HL-60 (cell line): ENCODE results near the gene MTCL3.

ENCODE experiments used
- DNase-seq, 2 experiments: peaks; one replicate each; pipeline ENCODE4 v3.0.0-alpha.2; 2010 to 2020; ENCODE audit warnings: low read depth in 1 of 2, low spot score in 1 of 2
- H3K27ac ChIP-seq: fragments of 250-450 bp; sonication (Bioruptor Pico); replicated peaks from 2 replicates; pipeline ENCODE4 v1.5.1; 2020; ENCODE audit warnings: mild to moderate bottlenecking, moderate library complexity
- H3K27me3 ChIP-seq: fragments of 250-450 bp; sonication (Bioruptor Pico); 2 replicates; pipeline ENCODE4 v1.5.1; 2021; ENCODE audit warnings: mild to moderate bottlenecking, moderate library complexity; ENCODE audit not compliant: insufficient read depth, poor library complexity, severe bottlenecking
- H3K4me3 ChIP-seq: replicated peaks from 2 replicates; pipeline ENCODE4 v1.5.1; 2011; ENCODE audit warnings: mild to moderate bottlenecking, control low read depth, low read length; ENCODE audit not compliant: insufficient read depth
- GABPA ChIP-seq: IDR thresholded peaks from 2 replicates; pipeline ENCODE4 v1.6.1; 2012; ENCODE audit warnings: low read depth
- POLR2AphosphoS5 ChIP-seq: IDR thresholded peaks from 2 replicates; pipeline ENCODE4 v1.6.1; 2012; ENCODE audit warnings: low read depth
- SPI1 ChIP-seq: IDR thresholded peaks from 2 replicates; pipeline ENCODE4 v1.6.1; 2012; ENCODE audit warnings: low read depth, mild to moderate bottlenecking, borderline replicate concordance
- TF ChIP-seq, protein P1 (sequence below): IDR thresholded peaks from one replicate; pipeline ENCODE4 v1.5.1; 2011; ENCODE audit warnings: low read length, control low read depth, inconsistent platforms; ENCODE audit not compliant: insufficient read depth
- TF ChIP-seq, protein P2 (sequence below): IDR thresholded peaks from 2 replicates; pipeline ENCODE4 v1.6.1; 2012; ENCODE audit warnings: low read depth; ENCODE audit not compliant: insufficient replicate concordance

Gene MTCL3

DNA sequence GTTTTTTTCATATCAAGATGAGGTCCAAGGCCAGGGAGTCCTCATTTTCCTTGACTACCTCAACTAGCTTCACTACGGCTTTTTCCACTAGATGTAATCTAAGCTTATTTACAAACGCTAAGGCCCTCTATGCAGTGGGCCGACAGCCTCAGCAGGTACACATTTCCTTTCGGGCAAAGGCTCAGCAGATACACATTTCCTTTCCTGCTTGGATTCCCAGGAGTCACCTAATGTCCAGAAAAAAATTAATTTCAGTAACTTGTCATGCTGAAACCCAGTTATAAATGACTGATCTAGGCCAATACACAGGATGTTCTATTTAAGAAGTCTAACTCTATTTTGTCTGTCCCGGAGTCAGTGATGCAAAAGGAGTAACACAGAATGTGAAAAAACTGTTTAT lies 52.7 kb downstream of the MTCL3 start:
- Histone ChIP-seq H3K27ac (no peak overlapping the region), H3K4me3 (no peak overlapping the region), H3K27me3 (no peaks in the 10 kb centered on the region)
- DNase-seq = no peak
- TF ChIP-seq SPI1 (no peak), POLR2AphosphoS5 (no peak), GABPA (no peak)
- TF ChIP-seq, protein P1, sequence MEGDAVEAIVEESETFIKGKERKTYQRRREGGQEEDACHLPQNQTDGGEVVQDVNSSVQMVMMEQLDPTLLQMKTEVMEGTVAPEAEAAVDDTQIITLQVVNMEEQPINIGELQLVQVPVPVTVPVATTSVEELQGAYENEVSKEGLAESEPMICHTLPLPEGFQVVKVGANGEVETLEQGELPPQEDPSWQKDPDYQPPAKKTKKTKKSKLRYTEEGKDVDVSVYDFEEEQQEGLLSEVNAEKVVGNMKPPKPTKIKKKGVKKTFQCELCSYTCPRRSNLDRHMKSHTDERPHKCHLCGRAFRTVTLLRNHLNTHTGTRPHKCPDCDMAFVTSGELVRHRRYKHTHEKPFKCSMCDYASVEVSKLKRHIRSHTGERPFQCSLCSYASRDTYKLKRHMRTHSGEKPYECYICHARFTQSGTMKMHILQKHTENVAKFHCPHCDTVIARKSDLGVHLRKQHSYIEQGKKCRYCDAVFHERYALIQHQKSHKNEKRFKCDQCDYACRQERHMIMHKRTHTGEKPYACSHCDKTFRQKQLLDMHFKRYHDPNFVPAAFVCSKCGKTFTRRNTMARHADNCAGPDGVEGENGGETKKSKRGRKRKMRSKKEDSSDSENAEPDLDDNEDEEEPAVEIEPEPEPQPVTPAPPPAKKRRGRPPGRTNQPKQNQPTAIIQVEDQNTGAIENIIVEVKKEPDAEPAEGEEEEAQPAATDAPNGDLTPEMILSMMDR = no peak
- TF ChIP-seq, protein P2, sequence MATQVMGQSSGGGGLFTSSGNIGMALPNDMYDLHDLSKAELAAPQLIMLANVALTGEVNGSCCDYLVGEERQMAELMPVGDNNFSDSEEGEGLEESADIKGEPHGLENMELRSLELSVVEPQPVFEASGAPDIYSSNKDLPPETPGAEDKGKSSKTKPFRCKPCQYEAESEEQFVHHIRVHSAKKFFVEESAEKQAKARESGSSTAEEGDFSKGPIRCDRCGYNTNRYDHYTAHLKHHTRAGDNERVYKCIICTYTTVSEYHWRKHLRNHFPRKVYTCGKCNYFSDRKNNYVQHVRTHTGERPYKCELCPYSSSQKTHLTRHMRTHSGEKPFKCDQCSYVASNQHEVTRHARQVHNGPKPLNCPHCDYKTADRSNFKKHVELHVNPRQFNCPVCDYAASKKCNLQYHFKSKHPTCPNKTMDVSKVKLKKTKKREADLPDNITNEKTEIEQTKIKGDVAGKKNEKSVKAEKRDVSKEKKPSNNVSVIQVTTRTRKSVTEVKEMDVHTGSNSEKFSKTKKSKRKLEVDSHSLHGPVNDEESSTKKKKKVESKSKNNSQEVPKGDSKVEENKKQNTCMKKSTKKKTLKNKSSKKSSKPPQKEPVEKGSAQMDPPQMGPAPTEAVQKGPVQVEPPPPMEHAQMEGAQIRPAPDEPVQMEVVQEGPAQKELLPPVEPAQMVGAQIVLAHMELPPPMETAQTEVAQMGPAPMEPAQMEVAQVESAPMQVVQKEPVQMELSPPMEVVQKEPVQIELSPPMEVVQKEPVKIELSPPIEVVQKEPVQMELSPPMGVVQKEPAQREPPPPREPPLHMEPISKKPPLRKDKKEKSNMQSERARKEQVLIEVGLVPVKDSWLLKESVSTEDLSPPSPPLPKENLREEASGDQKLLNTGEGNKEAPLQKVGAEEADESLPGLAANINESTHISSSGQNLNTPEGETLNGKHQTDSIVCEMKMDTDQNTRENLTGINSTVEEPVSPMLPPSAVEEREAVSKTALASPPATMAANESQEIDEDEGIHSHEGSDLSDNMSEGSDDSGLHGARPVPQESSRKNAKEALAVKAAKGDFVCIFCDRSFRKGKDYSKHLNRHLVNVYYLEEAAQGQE = no peak

DNA sequence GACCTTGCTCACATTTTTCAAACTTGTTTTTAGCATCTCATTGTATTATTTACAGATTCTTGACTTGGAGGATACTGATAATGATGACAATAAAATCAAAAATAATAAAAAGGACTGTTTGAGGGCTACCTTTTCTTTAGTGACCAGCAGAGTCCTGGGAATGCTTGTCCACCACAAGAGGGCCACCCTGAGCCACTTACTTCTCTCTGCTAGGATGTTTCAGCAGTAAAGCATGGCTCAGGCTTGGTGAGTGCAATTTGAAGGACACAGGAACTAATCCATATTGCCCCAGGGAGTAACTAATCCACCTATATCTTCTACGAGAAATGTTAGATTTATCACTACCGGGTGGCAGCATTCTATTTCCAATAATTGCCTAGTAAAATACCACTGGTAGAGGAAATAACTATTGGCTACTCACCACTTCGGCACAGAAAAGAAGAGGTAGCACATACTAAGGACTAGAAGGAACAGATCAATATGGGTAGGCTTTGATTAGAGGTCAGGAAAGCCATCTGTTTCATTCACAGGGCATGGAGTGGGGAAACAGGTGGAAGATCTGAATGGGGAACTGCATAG lies 54.2 kb downstream of the MTCL3 start:
- TF ChIP-seq, protein P1 = peak; percentile 84
- TF ChIP-seq POLR2AphosphoS5 (no peak), SPI1 (no peak), GABPA (no peak)
- TF ChIP-seq, protein P2 = no peak
- Histone ChIP-seq H3K4me3 (no peak overlapping the region), H3K27ac (no peak overlapping the region), H3K27me3 (no peaks in the 10 kb centered on the region)
- peak in 1 of 2 experiments; percentile 58 for DNase-seq

DNA sequence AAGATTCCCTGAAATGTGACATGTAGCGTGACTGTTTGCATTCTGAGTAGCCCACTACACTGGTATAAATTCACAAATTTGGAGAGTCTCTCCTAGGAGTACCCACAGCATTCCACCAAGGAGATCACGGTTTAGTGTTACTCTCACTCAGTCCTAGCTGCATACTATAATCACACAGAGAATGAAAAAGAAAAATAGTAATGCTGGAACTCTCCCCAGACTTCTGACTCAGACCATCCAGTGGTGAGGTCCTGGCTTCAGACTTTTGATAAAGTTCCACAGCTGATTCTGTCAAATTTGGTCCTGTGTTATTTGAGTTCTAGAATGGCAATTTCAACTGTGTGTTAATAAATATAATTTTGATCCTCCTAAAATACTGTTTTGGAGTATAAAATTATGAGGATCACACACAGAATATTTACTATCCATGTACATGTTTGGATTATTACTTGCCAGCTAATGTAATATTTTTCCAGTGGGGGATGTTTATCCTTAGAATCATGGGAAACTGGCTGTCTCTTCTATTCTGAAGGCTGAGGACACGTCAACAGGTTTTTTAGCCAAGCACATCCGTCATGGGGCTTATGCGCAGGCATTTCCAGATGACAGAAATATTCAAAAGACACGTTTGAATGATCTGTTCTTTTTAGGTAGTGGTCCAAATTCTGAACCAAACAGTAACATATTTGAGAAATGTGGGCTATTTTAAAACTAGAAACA lies 54.8 kb downstream of the MTCL3 start:
- DNase-seq = no peak
- Histone ChIP-seq H3K27me3 (no peaks in the 10 kb centered on the region), H3K27ac (no peak overlapping the region), H3K4me3 (no peak overlapping the region)
- no peak for TF ChIP-seq POLR2AphosphoS5
- TF ChIP-seq, protein P1 = no peak
- TF ChIP-seq GABPA = no peak
- no peak for TF ChIP-seq SPI1
- TF ChIP-seq, protein P2 = no peak
